HAP-1 (cell line): ENCODE data around the gene ALKBH3.

ENCODE experiments used
- DNase-seq, 2 experiments: peaks; one replicate each; pipeline ENCODE4 v3.0.0-alpha.2; 2016 to 2020; ENCODE audit warnings: low spot score in 2 of 2
- H3K27me3 ChIP-seq: fragments of 250-450 bp; sonication (Bioruptor Pico); 2 replicates; pipeline ENCODE4 v1.5.1; 2020; ENCODE audit warnings: low read depth, mild to moderate bottlenecking, moderate library complexity
- H3K36me3 ChIP-seq: fragments of 250-450 bp; sonication (Bioruptor Pico); replicated peaks from 2 replicates; pipeline ENCODE4 v1.5.1; 2020; ENCODE audit warnings: mild to moderate bottlenecking
- H3K4me1 ChIP-seq: fragments of 250-450 bp; sonication (Bioruptor Pico); 2 replicates; pipeline ENCODE4 v1.5.1; 2020; ENCODE audit warnings: mild to moderate bottlenecking
- H3K4me3 ChIP-seq: fragments of 250-450 bp; sonication (Bioruptor Pico); 2 replicates; pipeline ENCODE4 v1.5.1; 2020; ENCODE audit warnings: mild to moderate bottlenecking, moderate library complexity
- H3K9me3 ChIP-seq: fragments of 250-450 bp; sonication (Bioruptor Pico); 2 replicates; pipeline ENCODE4 v1.5.1; 2020; ENCODE audit warnings: mild to moderate bottlenecking, moderate library complexity
- in situ Hi-C: fragments of 300-500 bp; cut with MboI; formaldehyde crosslinking; loops from 3 replicates; pipeline ENCODE4 v1.14.3; 2020; ENCODE audit warnings: low sequenced_read_pairs, inconsistent platforms, mixed read lengths

The ALKBH3 gene

GRCh38 chr11:43920598-43921419, 40.2 kb downstream of the ALKBH3 start:
- in situ Hi-C loops = no loop called here
- Histone ChIP-seq H3K4me3 (no peak overlapping the region), H3K9me3 (no peaks in the 10 kb centered on the region), H3K36me3 (peaks cover 6% of the 10 kb centered on the region), H3K27me3 (no peaks in the 10 kb centered on the region), H3K4me1 (peaks cover 7% of the 10 kb centered on the region)
- DNase-seq = no peak

- peaks cover 7% of the 10 kb centered on the region for H3K4me1 ChIP-seq
These were observed 41.1 kb downstream of the ALKBH3 start for GRCh38 chr11:43921561-43922294.

GRCh38 chr11:43922295-43922648, 41.6 kb downstream of the ALKBH3 start:
- H3K9me3 ChIP-seq = no peaks in the 10 kb centered on the region
- H3K4me1 ChIP-seq = peaks cover 13% of the 10 kb centered on the region
- no peaks in the 10 kb centered on the region for H3K27me3 ChIP-seq
- DNase-seq = no peak
- in situ Hi-C loops = no loop called here
- no peak overlapping the region for H3K4me3 ChIP-seq
- H3K36me3 ChIP-seq = peaks cover 6% of the 10 kb centered on the region

More at GRCh38 chr11:43921561-43922294, 41.1 kb downstream of the ALKBH3 start:
- Histone ChIP-seq H3K4me3 (no peak overlapping the region), H3K36me3 (peaks cover 6% of the 10 kb centered on the region), H3K9me3 (no peaks in the 10 kb centered on the region), H3K27me3 (no peaks in the 10 kb centered on the region)
- no peak for DNase-seq
- in situ Hi-C loops = no loop called here

DNA sequence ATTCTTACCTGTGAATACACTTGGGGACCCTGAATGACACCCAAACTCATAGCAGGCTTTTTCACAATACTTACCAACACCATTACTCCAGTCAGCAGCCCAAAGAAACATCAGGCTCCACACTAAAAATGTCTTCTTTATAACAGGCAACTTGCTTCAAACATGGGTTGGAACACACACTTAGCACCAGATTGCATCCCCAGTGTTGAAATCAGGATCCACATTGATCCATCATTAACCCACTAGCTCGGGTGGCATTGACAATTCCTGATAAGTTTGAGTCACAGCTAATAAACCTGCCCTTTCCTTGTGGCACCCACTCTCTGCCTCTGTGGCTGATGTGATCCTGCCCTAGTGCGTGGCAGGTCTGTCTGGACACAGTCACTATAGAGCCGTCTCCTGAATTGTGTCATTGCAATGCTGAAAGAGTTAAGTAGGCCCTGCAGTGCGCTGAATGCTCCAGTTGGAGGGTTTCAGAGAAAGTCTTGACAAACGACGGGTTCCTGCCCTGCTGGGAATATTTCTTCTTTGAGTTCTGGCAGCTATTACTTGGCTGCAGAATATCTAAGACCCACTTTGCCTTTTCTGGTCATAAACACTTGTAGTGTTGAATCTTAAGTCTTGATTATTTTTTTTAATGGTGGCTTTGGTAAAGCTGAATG, 42.2 kb downstream of the ALKBH3 start:
- no peak overlapping the region for H3K4me3 ChIP-seq
- H3K27me3 ChIP-seq = no peaks in the 10 kb centered on the region
- peaks cover 6% of the 10 kb centered on the region for H3K36me3 ChIP-seq
- no peaks in the 10 kb centered on the region for H3K9me3 ChIP-seq
- peaks cover 18% of the 10 kb centered on the region for H3K4me1 ChIP-seq
- in situ Hi-C loops = no loop called here
- no peak for DNase-seq

GRCh38 chr11:43923406-43924111, 42.9 kb downstream of the ALKBH3 start:
- DNase-seq = peak; percentile 51 to 58
- H3K9me3 ChIP-seq = no peaks in the 10 kb centered on the region
- H3K27me3 ChIP-seq = no peaks in the 10 kb centered on the region
- no peak overlapping the region for H3K4me3 ChIP-seq
- peaks cover 6% of the 10 kb centered on the region for H3K36me3 ChIP-seq
- peaks cover 18% of the 10 kb centered on the region for H3K4me1 ChIP-seq
- in situ Hi-C loops = no loop called here

DNA sequence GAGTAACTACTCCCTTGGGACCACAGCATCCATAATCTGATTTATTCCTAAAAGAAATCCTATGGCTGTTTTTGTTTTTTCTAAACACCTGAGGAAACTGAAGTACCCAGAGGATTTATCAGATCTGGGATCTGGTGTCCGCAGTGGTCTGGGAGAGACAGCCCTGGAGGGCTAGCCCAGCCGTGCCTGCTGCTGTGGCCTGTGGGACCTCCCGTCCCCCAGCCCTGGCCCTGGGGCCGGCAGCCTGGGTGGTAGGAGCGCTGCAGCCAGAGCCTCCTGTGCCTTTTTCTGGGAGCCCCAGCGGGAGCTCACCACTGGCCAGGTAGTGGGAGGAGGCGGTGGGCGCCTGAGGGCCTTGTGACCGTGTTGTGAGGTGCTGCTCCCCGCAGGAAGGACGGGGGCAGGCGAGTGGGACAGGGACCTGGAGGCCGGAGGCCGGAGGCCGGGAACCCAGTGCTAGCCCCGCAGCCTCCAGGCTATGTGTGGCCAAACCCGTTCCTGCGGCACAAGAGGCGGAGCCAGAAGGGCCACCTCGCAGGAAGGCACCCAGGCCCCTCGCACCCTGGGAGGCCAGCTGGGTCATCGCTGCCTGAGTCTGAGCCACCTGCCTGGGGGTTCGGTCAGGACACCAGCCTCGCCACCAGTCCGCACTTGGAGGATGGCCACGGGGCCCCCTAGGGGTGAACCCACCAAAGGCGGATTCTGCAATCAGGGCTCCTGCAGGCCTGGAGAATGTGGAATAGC, 43.7 kb downstream of the ALKBH3 start:
- no peaks in the 10 kb centered on the region for H3K9me3 ChIP-seq
- H3K27me3 ChIP-seq = no peaks in the 10 kb centered on the region
- no peak overlapping the region for H3K4me3 ChIP-seq
- no peak for DNase-seq
- in situ Hi-C loops = no loop called here
- H3K36me3 ChIP-seq = peaks cover 6% of the 10 kb centered on the region
- H3K4me1 ChIP-seq = peaks cover 18% of the 10 kb centered on the region

DNA sequence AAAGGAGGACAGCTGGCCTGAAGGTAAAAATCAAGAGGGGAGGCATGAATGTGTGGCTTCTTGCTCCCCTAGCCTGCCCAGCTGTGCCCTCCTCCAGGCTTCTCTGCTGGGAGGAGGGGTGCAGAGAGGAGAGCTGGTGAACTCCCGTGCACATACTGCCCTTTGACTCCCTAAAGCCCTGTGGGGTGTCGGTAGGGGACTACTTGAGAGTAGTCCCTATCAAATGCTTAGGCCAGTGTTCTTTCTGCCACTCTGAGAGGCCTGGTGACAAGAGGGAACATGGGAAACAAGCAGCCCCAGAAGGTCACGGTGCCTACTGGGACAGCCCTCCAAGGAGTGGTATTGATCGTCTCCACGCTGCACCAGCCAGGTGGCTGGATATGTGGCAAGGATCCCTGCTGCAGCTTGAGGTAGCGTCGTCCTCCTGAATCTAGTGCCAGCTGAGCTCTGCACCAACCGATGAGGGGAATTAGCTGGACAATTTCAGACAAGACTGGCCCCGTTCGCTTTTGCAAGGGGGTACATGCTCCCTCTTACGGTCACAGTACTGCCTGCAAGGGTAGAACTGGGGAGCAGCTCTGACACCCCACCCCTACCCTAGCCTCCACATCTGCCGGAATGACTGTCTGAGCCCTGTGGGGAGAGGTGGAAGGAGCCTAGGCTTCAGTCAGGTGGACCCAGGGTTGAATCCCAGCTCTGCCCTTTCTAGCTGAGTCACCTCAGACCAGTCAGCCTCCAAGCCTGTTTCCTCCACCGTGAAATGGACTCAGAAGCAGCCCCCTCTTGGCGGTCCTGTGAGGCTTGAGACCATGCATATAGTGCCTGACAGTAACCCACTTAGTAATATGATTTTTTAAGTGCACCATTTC, 44.7 kb downstream of the ALKBH3 start:
- Histone ChIP-seq H3K36me3 (0 out of 2 replicates have a peak, but pooled peaks cover 3% of the 10 kb centered on the region), H3K27me3 (no peaks in the 10 kb centered on the region), H3K4me1 (peaks cover 18% of the 10 kb centered on the region), H3K9me3 (no peaks in the 10 kb centered on the region), H3K4me3 (no peak overlapping the region)
- DNase-seq = no peak
- in situ Hi-C loops = no loop called here

GRCh38 chr11:43925932-43926505, 45.4 kb downstream of the ALKBH3 start:
- Histone ChIP-seq H3K9me3 (no peaks in the 10 kb centered on the region), H3K4me1 (peaks cover 18% of the 10 kb centered on the region), H3K4me3 (no peak overlapping the region), H3K36me3 (0 out of 2 replicates have a peak, but pooled peaks cover 3% of the 10 kb centered on the region), H3K27me3 (no peaks in the 10 kb centered on the region)
- in situ Hi-C loops = no loop called here
- DNase-seq = no peak

DNA sequence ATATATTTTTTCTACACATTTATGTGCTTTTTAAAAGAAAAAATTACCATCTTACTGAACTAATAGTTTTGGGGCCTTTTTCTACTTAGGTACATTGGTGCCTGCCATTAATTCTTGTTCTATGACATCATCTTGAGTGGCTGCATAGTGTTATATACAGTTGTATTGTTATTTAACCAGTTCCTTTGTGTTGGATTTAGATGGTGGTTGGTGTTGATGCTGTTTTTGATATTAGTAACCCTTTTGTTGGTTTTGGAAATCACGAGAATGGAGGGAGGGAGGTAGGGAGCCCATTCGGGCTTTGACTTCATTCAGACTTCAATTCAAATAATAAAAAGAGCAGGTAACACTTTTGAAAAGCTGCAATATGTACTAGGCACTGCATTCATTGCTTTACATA, 46.4 kb downstream of the ALKBH3 start:
- in situ Hi-C loops = no loop called here
- Histone ChIP-seq H3K27me3 (no peaks in the 10 kb centered on the region), H3K4me1 (peaks cover 18% of the 10 kb centered on the region), H3K9me3 (no peaks in the 10 kb centered on the region), H3K4me3 (no peak overlapping the region), H3K36me3 (0 out of 2 replicates have a peak, but pooled peaks cover 3% of the 10 kb centered on the region)
- DNase-seq = peak in 1 of 2 experiments; percentile 64

DNA sequence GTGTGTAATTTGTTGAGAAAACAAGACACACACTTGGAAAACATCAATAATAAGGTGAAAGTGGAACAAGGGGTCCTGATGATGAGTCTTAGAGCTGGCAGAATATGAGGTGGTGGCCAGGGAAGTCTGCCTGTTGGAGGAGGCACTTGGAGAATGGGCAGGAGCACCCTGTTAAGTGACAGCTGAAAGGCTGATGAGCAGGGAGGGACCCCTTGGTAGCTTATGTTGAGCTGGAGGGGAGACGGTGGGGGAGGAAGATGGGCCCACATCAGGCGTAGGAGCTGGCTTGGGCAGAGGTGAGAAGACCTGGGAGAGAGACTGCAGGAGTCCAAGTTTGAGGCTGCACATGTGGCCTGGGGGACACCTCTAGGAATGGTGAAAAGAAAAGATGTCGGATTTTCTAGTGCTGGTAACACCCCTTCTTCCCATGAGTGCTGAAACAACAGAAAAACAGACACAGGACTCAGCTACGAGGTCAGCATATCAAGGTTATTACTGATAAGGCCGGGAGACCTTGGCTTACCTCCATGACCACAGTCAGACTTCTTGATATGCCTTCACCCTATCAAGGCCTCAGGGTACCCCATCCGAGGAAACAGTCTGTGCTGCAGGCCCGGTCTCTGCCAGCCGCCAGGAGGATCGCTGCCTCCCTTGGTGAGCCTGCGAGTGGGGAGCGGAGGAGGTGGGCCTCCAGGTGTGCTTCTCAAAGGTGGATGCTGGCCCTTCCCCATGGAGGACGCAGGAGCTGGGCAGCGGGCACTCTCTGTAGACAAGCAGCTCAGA, 47.5 kb downstream of the ALKBH3 start:
- in situ Hi-C loops = no loop called here
- DNase-seq = no peak
- H3K36me3 ChIP-seq = no peaks in the 10 kb centered on the region
- no peaks in the 10 kb centered on the region for H3K9me3 ChIP-seq
- no peak overlapping the region for H3K4me3 ChIP-seq
- peaks cover 18% of the 10 kb centered on the region for H3K4me1 ChIP-seq
- H3K27me3 ChIP-seq = no peaks in the 10 kb centered on the region

GRCh38 chr11:43928721-43929120, 48.1 kb downstream of the ALKBH3 start:
- Histone ChIP-seq H3K4me3 (no peak overlapping the region), H3K27me3 (no peaks in the 10 kb centered on the region), H3K36me3 (no peaks in the 10 kb centered on the region), H3K9me3 (no peaks in the 10 kb centered on the region), H3K4me1 (peaks cover 17% of the 10 kb centered on the region)
- in situ Hi-C loops = no loop called here
- no peak for DNase-seq
